ENCODE measurements around the gene RUNDC1. TPM values are rescaled to one million over a fixed set of nuclear protein-coding genes. Genes with fewer than 3 reads are reported as not detected.

The RUNDC1 gene
- total RNA-seq, 2 donors from 2014 or later, result 18.7 to 22.3 TPM

DNA sequence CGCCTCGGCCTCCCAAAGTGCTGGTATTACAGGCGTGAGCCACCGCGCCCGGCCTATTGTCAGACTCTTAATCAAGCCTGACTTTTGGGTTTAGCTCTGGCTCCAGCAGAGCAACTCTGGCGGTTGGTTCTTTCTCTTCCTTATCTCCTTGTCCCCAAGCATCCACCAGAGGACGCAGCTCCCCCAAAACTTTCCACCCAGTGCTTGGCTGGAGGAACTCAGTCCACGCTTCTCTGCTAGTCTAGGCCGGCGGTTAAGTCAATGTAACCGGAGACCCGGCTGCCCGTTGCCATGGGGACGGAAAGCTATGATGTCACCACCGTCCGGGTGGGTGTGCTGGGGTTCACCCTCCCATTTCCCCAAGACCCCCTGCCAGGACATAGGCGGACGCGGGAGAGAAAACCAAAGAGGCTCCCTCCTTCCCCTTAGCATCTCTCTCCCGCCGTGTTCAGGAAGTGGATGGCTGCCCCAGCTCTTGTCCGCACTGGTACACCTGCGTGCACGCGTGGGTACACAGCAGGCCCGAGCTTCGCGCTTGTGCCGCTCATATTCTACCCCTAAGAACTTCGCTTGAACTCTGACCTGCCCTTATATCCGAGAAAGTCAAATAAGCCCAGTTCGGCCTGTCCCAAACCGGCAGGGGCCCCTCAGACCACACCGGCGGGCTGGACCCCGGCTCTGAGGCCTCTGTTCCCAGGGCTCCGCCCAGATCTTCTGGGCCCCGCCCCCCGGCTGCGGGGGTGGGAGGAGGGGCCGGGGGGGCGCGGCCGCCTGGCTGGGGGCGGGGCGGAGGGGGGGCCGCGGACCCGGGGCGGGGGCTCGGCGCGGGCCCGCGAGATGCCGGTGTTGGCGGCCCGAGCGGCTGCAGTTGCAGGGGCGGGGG, 44.3 kb downstream of the RUNDC1 start, which contains the start of gene RND2:
RND2 (plus strand) TSS at position 825 of the 883 bp plus-strand sequence. CDS start 117 bp downstream, outside the sequence.
- Histone ChIP-seq H3K4me3 (peak within 1 kb of the TSS; percentile 49), H3K4me1 (no peaks in the 10 kb centered on the region), H3K9me3 (no peaks in the 10 kb centered on the region), H3K27me3 (no peaks in the 10 kb centered on the region), H3K9ac (ENCODE audit: low read depth in 2 of 2, low read length in 2 of 2) (peak within 1 kb of the TSS; percentile 75 to 89), H3K36me3 (no peaks in the 10 kb centered on the region), H3K27ac (no peak within 1 kb of the TSS)
- DNase-seq, result peak; percentile 82
- intact Hi-C loops (cut with DNase I), result loop anchor here (10.0 kb wide), 2 partner anchors 290 to 320 kb away; no protein-coding TSS in a partner anchor
- TF ChIP-seq, protein P1, sequence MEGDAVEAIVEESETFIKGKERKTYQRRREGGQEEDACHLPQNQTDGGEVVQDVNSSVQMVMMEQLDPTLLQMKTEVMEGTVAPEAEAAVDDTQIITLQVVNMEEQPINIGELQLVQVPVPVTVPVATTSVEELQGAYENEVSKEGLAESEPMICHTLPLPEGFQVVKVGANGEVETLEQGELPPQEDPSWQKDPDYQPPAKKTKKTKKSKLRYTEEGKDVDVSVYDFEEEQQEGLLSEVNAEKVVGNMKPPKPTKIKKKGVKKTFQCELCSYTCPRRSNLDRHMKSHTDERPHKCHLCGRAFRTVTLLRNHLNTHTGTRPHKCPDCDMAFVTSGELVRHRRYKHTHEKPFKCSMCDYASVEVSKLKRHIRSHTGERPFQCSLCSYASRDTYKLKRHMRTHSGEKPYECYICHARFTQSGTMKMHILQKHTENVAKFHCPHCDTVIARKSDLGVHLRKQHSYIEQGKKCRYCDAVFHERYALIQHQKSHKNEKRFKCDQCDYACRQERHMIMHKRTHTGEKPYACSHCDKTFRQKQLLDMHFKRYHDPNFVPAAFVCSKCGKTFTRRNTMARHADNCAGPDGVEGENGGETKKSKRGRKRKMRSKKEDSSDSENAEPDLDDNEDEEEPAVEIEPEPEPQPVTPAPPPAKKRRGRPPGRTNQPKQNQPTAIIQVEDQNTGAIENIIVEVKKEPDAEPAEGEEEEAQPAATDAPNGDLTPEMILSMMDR (IDR thresholded peaks at IDR 0.05), result peak; percentile 50

DNA sequence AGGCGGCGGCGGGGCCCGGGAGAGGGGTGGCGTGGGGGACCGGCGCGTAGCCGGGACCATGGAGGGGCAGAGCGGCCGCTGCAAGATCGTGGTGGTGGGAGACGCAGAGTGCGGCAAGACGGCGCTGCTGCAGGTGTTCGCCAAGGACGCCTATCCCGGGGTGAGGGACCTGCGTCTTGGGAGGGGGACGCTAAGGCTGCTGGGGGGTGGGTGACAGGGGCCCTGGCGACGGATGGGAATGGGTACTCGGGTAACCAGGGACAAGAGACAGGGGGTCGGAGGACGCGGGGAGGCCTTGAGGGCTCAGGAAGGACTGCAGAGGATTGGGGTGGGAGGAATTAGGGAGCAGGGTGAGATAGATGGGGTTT, 44.9 kb downstream of the RUNDC1 start:
- no peaks in the 10 kb centered on the region for H3K9me3 ChIP-seq
- no peaks in the 10 kb centered on the region for H3K27me3 ChIP-seq
- intact Hi-C loops (cut with DNase I), result loop anchor here (10.0 kb wide), 2 partner anchors 290 to 320 kb away; no protein-coding TSS in a partner anchor
- H3K9ac ChIP-seq (ENCODE audit: low read depth in 2 of 2, low read length in 2 of 2), result peak overlapping the region in 1 of 2 donors; percentile 35
- no peaks in the 10 kb centered on the region for H3K4me1 ChIP-seq
- H3K27ac ChIP-seq, result no peak overlapping the region
- peak overlapping the region; percentile 49 for H3K4me3 ChIP-seq
- TF ChIP-seq, protein P1 (IDR thresholded peaks at IDR 0.05), result no peak
- no peak for DNase-seq
- H3K36me3 ChIP-seq, result no peaks in the 10 kb centered on the region

DNA sequence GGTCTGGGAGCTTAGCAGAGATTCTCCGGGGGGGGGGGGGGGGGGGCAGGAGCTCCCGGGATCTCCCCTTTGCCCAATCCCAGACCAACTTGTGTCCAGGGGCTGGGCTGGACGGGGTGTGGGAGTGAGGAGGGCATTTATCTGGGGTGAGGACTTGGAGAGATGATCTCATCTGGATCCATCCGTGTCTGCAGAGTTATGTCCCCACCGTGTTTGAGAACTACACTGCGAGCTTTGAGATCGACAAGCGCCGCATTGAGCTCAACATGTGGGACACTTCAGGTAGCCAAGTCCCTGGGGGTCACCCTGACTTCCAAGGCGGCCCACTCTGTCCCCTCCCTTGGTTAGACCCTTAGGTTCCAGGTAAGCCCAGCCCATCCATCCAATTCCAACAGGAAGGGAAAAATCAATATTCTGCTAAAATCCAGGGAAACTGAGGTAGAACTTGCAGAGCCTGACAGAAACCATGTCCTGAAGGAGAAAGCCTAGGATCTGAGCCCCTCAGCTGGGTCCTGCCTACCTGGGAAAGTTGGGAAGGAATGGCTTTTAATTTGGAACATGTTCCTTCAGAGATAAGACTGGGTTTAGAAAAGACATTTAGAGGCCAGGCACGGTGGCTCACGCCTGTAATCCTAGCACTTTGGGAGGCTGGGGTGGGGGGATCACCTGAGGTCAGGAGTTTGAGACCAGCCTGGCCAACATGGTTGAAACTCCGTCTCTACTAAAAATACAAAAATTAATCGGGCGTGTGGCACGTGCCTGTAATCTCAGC, 45.6 kb downstream of the RUNDC1 start:
- Histone ChIP-seq H3K4me3 (no peak overlapping the region), H3K27ac (no peak overlapping the region), H3K36me3 (no peaks in the 10 kb centered on the region), H3K9ac (ENCODE audit: low read depth in 2 of 2, low read length in 2 of 2) (no peak overlapping the region), H3K27me3 (no peaks in the 10 kb centered on the region), H3K4me1 (no peaks in the 10 kb centered on the region), H3K9me3 (no peaks in the 10 kb centered on the region)
- TF ChIP-seq, protein P1 (IDR thresholded peaks at IDR 0.05), result no peak
- DNase-seq, result no peak
- intact Hi-C loops (cut with DNase I), result loop anchor here (10.0 kb wide), 2 partner anchors 289 to 319 kb away; no protein-coding TSS in a partner anchor

DNA sequence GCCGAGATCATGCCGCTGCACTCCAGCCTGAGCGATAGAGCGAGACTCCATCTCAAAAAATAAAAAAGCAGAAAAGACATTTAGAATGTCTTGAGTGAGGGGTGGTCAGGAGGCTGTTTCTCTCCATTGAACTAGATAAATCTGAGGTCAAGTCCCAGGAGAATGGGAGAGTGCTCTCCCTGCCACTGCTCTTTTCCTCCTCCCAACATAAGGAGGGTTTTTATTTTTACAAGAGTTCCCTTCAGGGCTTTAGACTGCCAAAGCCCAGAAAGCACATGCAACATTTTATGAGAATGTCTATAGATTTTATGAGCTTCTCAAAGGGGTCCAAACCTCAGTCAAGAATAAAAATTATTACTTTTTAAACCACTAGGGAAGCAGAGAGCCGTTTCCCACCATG, 46.2 kb downstream of the RUNDC1 start:
- Histone ChIP-seq H3K9me3 (no peaks in the 10 kb centered on the region), H3K36me3 (no peaks in the 10 kb centered on the region), H3K9ac (ENCODE audit: low read depth in 2 of 2, low read length in 2 of 2) (no peak overlapping the region), H3K27ac (no peak overlapping the region), H3K27me3 (no peaks in the 10 kb centered on the region), H3K4me1 (no peaks in the 10 kb centered on the region), H3K4me3 (no peak overlapping the region)
- DNase-seq, result no peak
- TF ChIP-seq, protein P1 (IDR thresholded peaks at IDR 0.05), result no peak
- intact Hi-C loops (cut with DNase I), result loop anchor here (10.0 kb wide), 2 partner anchors 288 to 318 kb away; no protein-coding TSS in a partner anchor
